DND-41 (cell line): ENCODE measurements around the gene RIMKLB.
"Not testable (repeated sequence)": the region's sequence is repeated elsewhere in the genome, so short reads cannot be mapped to it uniquely, and the experiment has no call there.

Experiments used
- EZH2 ChIP-seq: IDR thresholded peaks from 3 replicates; pipeline ENCODE4 v1.6.1; 2012; ENCODE audit warnings: borderline replicate concordance, low read depth, mild to moderate bottlenecking, moderate library complexity, low read length, inconsistent platforms; ENCODE audit not compliant: severe bottlenecking
- TF ChIP-seq, protein P1 (sequence below): IDR thresholded peaks from 2 replicates; pipeline ENCODE4 v1.5.1; 2012; ENCODE audit warnings: borderline replicate concordance, low read length, moderate library complexity, mild to moderate bottlenecking; ENCODE audit not compliant: poor library complexity, severe bottlenecking; ENCODE audit errors: extremely low read depth

DNA sequence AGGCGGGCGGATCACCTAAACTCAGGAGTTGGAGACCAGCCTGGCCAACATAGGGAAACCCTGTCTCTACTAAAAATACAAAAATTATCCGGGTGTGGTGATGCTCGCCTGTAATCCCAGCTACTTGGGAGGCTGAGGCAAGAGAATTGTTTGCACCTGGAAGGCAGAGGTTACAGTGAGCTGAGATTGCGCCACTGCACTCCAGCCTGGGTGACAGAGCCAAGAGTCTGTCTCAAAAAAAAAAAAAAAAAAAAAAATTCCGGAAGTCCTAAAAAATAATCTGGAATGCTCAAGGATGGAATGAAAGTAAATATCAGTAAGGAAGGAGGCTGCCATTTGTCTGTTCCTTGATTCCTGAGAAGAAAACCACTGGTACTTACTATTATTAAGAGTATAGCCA, 45.3 kb downstream of the RIMKLB start:
- TF ChIP-seq, protein P1, sequence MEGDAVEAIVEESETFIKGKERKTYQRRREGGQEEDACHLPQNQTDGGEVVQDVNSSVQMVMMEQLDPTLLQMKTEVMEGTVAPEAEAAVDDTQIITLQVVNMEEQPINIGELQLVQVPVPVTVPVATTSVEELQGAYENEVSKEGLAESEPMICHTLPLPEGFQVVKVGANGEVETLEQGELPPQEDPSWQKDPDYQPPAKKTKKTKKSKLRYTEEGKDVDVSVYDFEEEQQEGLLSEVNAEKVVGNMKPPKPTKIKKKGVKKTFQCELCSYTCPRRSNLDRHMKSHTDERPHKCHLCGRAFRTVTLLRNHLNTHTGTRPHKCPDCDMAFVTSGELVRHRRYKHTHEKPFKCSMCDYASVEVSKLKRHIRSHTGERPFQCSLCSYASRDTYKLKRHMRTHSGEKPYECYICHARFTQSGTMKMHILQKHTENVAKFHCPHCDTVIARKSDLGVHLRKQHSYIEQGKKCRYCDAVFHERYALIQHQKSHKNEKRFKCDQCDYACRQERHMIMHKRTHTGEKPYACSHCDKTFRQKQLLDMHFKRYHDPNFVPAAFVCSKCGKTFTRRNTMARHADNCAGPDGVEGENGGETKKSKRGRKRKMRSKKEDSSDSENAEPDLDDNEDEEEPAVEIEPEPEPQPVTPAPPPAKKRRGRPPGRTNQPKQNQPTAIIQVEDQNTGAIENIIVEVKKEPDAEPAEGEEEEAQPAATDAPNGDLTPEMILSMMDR: not testable (repeated sequence)
- not testable (repeated sequence) for TF ChIP-seq EZH2
